ENCODE results near the gene STAT3.

DNA sequence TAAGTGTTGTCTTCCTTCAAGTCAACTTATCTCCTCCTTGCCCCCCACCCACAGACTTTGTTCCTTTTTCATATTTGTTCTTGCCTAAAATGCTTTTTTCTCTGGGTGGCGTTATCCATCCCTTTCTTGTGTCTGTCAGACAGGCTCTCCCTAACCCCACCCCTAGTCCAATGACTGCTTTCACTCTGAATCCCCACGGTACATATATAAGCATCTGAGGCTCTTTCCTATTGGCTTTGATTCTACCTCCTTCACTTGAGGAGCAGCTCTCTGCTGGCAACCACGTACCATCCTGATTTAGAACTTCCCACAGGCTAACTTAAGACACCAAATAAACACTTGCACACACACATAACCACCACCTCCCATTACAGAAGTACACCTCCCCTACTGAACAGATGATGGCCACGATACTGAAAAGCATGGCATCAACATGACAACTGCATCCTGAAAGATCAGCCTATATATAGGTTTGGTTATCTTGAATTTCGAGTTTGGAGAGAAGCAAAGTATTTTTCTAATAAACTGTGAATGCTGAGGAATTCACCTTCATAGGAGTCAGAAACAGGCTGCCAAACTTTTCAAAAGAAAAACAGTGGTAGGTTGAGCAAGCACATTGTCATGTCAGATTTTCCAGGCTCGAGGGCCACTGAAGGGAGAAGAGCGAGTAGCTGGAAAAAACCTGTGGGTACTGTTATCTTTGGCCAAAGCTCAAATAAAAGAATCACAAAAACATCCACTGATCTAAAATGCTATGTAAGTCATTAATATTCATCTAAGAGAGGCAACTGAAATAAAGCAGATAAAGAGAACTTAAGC is 24.3 kb downstream of the STAT3 start:
- no peak for TF ChIP-seq ZBTB7A (IDR thresholded peaks at IDR 0.05; ENCODE audit: low read depth)
- no peak for TF ChIP-seq TCF12 (IDR thresholded peaks at IDR 0.05; ENCODE audit: low read depth)
- TF ChIP-seq, protein P1, sequence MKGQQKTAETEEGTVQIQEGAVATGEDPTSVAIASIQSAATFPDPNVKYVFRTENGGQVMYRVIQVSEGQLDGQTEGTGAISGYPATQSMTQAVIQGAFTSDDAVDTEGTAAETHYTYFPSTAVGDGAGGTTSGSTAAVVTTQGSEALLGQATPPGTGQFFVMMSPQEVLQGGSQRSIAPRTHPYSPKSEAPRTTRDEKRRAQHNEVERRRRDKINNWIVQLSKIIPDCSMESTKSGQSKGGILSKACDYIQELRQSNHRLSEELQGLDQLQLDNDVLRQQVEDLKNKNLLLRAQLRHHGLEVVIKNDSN (IDR thresholded peaks at IDR 0.05) = no peak
- TF ChIP-seq EGR1 (IDR thresholded peaks at IDR 0.05) = no peak
- no peak for TF ChIP-seq NFIC (IDR thresholded peaks at IDR 0.05)
- TF ChIP-seq EP300 (IDR thresholded peaks at IDR 0.05; ENCODE audit: borderline replicate concordance) = no peak
- TF ChIP-seq RAD21 (IDR thresholded peaks at IDR 0.05; ENCODE audit: low read depth) = no peak
- TF ChIP-seq, protein P2, sequence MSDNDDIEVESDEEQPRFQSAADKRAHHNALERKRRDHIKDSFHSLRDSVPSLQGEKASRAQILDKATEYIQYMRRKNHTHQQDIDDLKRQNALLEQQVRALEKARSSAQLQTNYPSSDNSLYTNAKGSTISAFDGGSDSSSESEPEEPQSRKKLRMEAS (IDR thresholded peaks at IDR 0.05) = no peak
- TF ChIP-seq YY1 (IDR thresholded peaks at IDR 0.05; ENCODE audit: low read depth) = no peak
- TF ChIP-seq CEBPB (IDR thresholded peaks at IDR 0.05) = no peak

Measured in Ishikawa (cell line).